Tibial nerve (tissue), 4 donors: Measurements from ENCODE around the gene PGBD5. TPM values are rescaled to one million over a fixed set of nuclear protein-coding genes. Genes with fewer than 3 reads are reported as not detected.

Experiments
- DNase-seq, 2 donors: peaks; one replicate each; pipeline ENCODE4 v3.0.0-alpha.2; 2019; ENCODE audit warnings: low spot score in 2 of 2
- H3K27ac ChIP-seq, 4 donors: fragments of 200-600 bp; sonication (generic) in 3 of 4; one replicate each; pipeline ENCODE4 v1.5.1; 2017 to 2019; ENCODE audit warnings: mild to moderate bottlenecking in 1 of 4
- H3K27me3 ChIP-seq, 2 donors: fragments of 200-600 bp; sonication (generic) in 1 of 2; one replicate each; pipeline versions ENCODE4 v1.5.1 to v1.6.0; 2017 to 2019
- H3K36me3 ChIP-seq, 3 donors: fragments of 200-600 bp; sonication (generic); one replicate each; pipeline ENCODE4 v1.5.1; 2018 to 2019
- H3K4me1 ChIP-seq, 4 donors: fragments of 200-600 bp; sonication (generic) in 3 of 4; one replicate each; pipeline ENCODE4 v1.5.1; 2017 to 2019
- H3K4me3 ChIP-seq, 4 donors: fragments of 200-600 bp; sonication (generic) in 3 of 4; one replicate each; pipeline ENCODE4 v1.5.1; 2017 to 2019; ENCODE audit warnings: mild to moderate bottlenecking in 1 of 4, moderate library complexity in 1 of 4
- H3K9me3 ChIP-seq, 4 donors: fragments of 200-600 bp; sonication (generic) in 3 of 4; one replicate each; pipeline ENCODE4 v1.5.1; 2017 to 2019
- EP300 ChIP-seq, 2 donors: sonication (generic); formaldehyde crosslinking; IDR thresholded peaks; one replicate each; pipeline ENCODE4 v1.6.1; 2017; ENCODE audit warnings: antibody characterized with exemption in 2 of 2, mild to moderate bottlenecking in 1 of 2
- POLR2A ChIP-seq, 2 donors: fragments of 450-650 bp; IDR thresholded peaks; one replicate each; pipeline ENCODE4 v1.6.1; 2017; ENCODE audit warnings: antibody characterized with exemption in 2 of 2, mild to moderate bottlenecking in 2 of 2, moderate library complexity in 2 of 2
- WGBS, 2 donors: methylation state at CpG; one replicate each; pipeline ENCODE4 v1.1.5; 2018; 5-methylcytosine and 5-hydroxymethylcytosine counted together
- total RNA-seq, 4 donors: library from RNA; depleted of rRNA; stranded (reverse); fragments of >200 nt; gene quantifications; one replicate each; pipeline ENCODE4 v1.1.0, GENCODE V29; 2016
- TF ChIP-seq, protein P1 (sequence below), 5 experiments: fragments of 200-600 bp in 3 of 5; fragments of 450-650 bp in 2 of 5; sonication (generic) in 3 of 5; IDR thresholded peaks; one replicate each; pipeline ENCODE4 v1.5.1; 2016 to 2019; ENCODE audit warnings: antibody characterized with exemption in 5 of 5, mild to moderate bottlenecking in 3 of 5, moderate library complexity in 2 of 5

The PGBD5 gene
- total RNA-seq, 4 donors from 2014 or later, result 1.4 to 5.1 (median 2.2) TPM

DNA sequence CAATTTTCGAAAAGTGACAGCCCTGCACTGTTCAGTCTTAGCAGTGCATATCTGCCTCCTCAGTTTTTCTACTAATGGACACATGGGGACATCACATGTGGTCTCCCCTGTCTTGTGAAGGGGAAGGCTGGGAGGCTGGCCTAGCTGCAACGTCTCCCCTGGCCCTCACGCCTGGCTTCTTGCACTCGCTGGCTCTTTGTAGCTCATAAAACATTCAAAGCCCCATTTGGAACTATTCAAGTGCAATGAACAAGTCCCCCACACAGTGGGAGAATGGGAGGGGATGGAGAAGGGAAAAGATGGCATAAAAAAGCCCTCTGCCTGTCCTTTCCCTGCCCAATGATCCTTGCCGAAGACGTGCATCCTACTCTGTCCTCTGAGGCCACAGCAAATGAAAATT is 73.6 kb downstream of the PGBD5 start:
- no peaks in the 10 kb centered on the region for H3K4me1 ChIP-seq
- no peaks in the 10 kb centered on the region for H3K36me3 ChIP-seq
- no peaks in the 10 kb centered on the region for H3K27me3 ChIP-seq
- no peaks in the 10 kb centered on the region for H3K9me3 ChIP-seq
- TF ChIP-seq, protein P1, sequence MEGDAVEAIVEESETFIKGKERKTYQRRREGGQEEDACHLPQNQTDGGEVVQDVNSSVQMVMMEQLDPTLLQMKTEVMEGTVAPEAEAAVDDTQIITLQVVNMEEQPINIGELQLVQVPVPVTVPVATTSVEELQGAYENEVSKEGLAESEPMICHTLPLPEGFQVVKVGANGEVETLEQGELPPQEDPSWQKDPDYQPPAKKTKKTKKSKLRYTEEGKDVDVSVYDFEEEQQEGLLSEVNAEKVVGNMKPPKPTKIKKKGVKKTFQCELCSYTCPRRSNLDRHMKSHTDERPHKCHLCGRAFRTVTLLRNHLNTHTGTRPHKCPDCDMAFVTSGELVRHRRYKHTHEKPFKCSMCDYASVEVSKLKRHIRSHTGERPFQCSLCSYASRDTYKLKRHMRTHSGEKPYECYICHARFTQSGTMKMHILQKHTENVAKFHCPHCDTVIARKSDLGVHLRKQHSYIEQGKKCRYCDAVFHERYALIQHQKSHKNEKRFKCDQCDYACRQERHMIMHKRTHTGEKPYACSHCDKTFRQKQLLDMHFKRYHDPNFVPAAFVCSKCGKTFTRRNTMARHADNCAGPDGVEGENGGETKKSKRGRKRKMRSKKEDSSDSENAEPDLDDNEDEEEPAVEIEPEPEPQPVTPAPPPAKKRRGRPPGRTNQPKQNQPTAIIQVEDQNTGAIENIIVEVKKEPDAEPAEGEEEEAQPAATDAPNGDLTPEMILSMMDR (IDR thresholded peaks at IDR 0.05), result no peak
- TF ChIP-seq EP300 (IDR thresholded peaks at IDR 0.05) (no peak), POLR2A (IDR thresholded peaks at IDR 0.05) (no peak)
- no peak overlapping the region for H3K27ac ChIP-seq
- WGBS, 2 donors, result 66 to 68% methylated on average over 6 of the region's 6 CpGs
- DNase-seq, result no peak
- H3K4me3 ChIP-seq, result no peak overlapping the region

DNA sequence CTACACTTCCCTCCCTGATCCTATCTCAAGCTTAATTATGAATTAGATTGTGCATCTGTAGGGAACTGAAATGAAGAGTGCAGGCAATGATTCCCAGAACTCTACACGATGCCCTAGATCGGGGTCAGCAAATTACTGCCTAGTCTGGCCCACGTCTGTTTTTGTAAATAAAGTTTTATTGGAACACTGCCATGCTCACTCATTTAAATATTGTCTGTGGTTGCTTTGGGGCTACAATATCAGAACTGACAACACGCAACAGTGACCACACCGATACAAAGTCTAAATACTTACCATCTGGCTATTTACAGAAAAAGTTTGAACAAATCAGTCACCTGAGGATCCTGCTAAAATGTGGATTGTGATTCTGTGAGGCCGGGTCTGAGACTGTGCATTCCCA is 74.1 kb downstream of the PGBD5 start:
- no peak for DNase-seq
- Histone ChIP-seq H3K27me3 (no peaks in the 10 kb centered on the region), H3K27ac (no peak overlapping the region), H3K4me3 (no peak overlapping the region), H3K36me3 (no peaks in the 10 kb centered on the region), H3K9me3 (no peaks in the 10 kb centered on the region), H3K4me1 (no peaks in the 10 kb centered on the region)
- WGBS, 2 donors, result 59 to 76% methylated on average over 6 of the region's 6 CpGs
- no peak for TF ChIP-seq EP300 (IDR thresholded peaks at IDR 0.05)
- TF ChIP-seq POLR2A (IDR thresholded peaks at IDR 0.05), result no peak
- TF ChIP-seq, protein P1 (IDR thresholded peaks at IDR 0.05), result no peak

DNA sequence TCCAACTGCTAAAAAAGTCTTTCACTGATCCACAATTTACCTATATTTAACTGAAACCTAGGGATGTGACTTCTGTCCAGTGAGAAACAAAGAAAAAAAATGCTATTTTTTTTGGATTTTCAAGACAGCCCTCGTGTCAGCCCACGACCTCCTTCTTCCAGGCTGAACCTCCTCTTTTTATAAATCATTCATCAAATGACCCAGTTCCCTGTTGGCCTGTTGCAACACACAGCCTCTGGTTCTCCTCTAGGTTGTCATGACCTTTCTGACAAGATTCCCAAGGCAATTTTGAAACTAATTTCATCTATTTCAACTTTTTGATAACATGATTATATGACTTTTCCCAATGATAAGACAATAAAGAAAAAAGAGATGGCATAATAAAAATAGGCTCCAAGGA is 74.6 kb downstream of the PGBD5 start:
- WGBS, 2 donors, result 38 to 46% methylated on average over 2 of the region's 2 CpGs
- no peak for DNase-seq
- Histone ChIP-seq H3K36me3 (no peaks in the 10 kb centered on the region), H3K27ac (no peak overlapping the region), H3K27me3 (no peaks in the 10 kb centered on the region), H3K4me1 (no peaks in the 10 kb centered on the region), H3K9me3 (no peaks in the 10 kb centered on the region), H3K4me3 (no peak overlapping the region)
- TF ChIP-seq POLR2A (IDR thresholded peaks at IDR 0.05) (no peak), EP300 (IDR thresholded peaks at IDR 0.05) (no peak)

DNA sequence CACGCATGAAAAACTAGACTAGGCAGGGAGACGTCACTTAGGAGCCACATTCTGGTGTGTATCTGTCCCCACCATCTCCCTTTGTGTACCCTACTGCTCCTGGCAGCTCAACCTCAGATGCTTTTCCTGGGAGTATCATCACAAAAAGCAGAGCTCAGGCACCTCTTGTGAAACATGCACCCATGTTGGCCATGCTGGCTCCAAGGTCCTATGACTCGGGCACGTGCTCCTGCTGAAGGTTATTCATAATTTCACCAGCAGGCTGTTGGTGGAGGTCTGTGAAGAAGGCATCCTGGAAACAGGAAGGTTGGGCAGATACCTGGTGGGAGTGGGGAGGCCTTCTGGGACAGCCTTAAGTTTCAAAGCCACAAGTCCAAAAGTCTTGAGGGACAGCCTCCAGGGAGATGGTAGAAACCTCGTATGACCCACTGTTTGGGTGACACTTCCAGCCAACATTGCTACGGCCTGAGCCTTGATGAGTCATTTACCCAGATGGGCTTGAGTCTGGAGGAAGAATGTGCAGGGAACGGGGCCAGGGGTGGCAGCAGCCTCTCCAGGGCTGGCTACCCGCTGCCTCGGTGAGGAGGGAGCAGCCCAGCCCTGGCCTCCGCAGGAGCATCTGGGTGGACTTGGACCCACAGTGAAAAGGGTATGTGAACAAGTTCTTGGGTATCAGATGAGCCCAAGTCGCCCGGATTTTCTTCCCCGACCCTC is 75.8 kb downstream of the PGBD5 start:
- 88 to 91% methylated on average over 12 to 13 of the region's 13 CpGs for WGBS, 2 donors
- no peak for DNase-seq

DNA sequence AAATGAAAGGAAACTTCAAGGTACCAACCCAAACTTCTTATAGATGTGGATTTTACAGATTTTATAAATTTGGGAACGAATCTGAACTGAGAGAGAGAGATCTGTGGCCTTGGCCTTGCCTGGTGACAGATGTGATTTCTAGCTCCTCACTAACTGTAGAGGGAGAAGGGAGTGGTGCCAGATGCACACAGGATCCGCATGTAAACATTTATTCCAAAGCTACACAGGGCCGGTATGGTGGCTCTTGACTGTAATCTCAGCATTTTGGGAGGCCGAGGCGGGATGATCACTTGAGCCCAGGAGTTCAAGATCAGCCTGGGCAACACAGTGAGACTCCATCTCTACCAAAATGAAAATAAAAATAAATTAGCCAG is 77.1 kb downstream of the PGBD5 start:
- H3K4me1 ChIP-seq, result peaks cover 0 to 19% (median 2%) of the 10 kb centered on the region in 4 donors
- H3K36me3 ChIP-seq, result no peaks in the 10 kb centered on the region
- TF ChIP-seq POLR2A (IDR thresholded peaks at IDR 0.05) (no peak), EP300 (IDR thresholded peaks at IDR 0.05) (no peak)
- TF ChIP-seq, protein P1 (IDR thresholded peaks at IDR 0.05), result no peak
- no peak overlapping the region for H3K4me3 ChIP-seq
- H3K9me3 ChIP-seq, result no peaks in the 10 kb centered on the region
- DNase-seq, result no peak
- no peak overlapping the region for H3K27ac ChIP-seq
- WGBS, 2 donors, result 87 to 89% methylated on average over 5 of the region's 5 CpGs
- H3K27me3 ChIP-seq, result no peaks in the 10 kb centered on the region

More for the DNA sequence above, 75.8 kb downstream of the PGBD5 start:
- no peak overlapping the region for H3K4me3 ChIP-seq
- H3K27ac ChIP-seq, result no peak overlapping the region
- H3K27me3 ChIP-seq, result no peaks in the 10 kb centered on the region
- H3K9me3 ChIP-seq, result no peaks in the 10 kb centered on the region
- peaks cover 0 to 5% (median 0%) of the 10 kb centered on the region in 4 donors for H3K4me1 ChIP-seq
- TF ChIP-seq, protein P1 (IDR thresholded peaks at IDR 0.05), result no peak
- TF ChIP-seq EP300 (IDR thresholded peaks at IDR 0.05), result no peak
- no peaks in the 10 kb centered on the region for H3K36me3 ChIP-seq
